Stomach (tissue), 19 donors: Measurements from ENCODE around the gene ARHGAP40. TPM values are rescaled to one million over a fixed set of nuclear protein-coding genes. Genes with fewer than 3 reads are reported as not detected.
A peak's percentile ranks its signal among the peaks of the same experiment; 100 is the strongest.

Experiments
- DNase-seq, 2 donors: peaks; one replicate each; pipeline versions ENCODE4 v3.0.0 to v3.0.0-alpha.2; 2013 to 2019
- H3K27ac ChIP-seq, 5 donors: fragments of 200-600 bp in 4 of 5; sonication (generic) in 4 of 5; one replicate each; pipeline ENCODE4 v1.5.1; 2013 to 2019; ENCODE audit warnings: mild to moderate bottlenecking in 1 of 5, moderate library complexity in 1 of 5
- H3K27me3 ChIP-seq, 3 donors: fragments of 200-600 bp; sonication (generic); one replicate each; pipeline ENCODE4 v1.5.1; 2017 to 2019; ENCODE audit warnings: mixed run types in 1 of 3
- H3K36me3 ChIP-seq, 4 donors: fragments of 200-600 bp; sonication (generic); 1 replicate in 3 of 4; 2 replicates in 1 of 4; pipeline ENCODE4 v1.5.1; 2016 to 2019
- H3K4me1 ChIP-seq, 4 donors: fragments of 200-600 bp; sonication (generic); one replicate each; pipeline ENCODE4 v1.5.1; 2016 to 2019
- H3K4me3 ChIP-seq, 4 donors: fragments of 200-600 bp; sonication (generic) in 3 of 4; one replicate each; pipeline ENCODE4 v1.5.1; 2016 to 2019; ENCODE audit warnings: mild to moderate bottlenecking in 1 of 4
- H3K9me3 ChIP-seq, 4 donors: fragments of 200-600 bp; sonication (generic); one replicate each; pipeline ENCODE4 v1.5.1; 2016 to 2019
- CTCF ChIP-seq, 7 experiments: fragments of 450-650 bp in 4 of 7; fragments of 200-600 bp in 3 of 7; sonication (generic) in 3 of 7; IDR thresholded peaks; one replicate each; pipeline ENCODE4 v1.5.1; 2016 to 2019; ENCODE audit warnings: antibody characterized with exemption in 7 of 7, control low read depth in 2 of 7, mild to moderate bottlenecking in 1 of 7
- EP300 ChIP-seq: sonication (generic); formaldehyde crosslinking; IDR thresholded peaks from one replicate; pipeline ENCODE4 v1.6.1; 2017; ENCODE audit warnings: antibody characterized with exemption
- POLR2A ChIP-seq, 4 donors: fragments of 450-650 bp; IDR thresholded peaks; one replicate each; pipeline ENCODE4 v1.6.1; 2016; ENCODE audit warnings: antibody characterized with exemption in 4 of 4, control low read depth in 2 of 4, mild to moderate bottlenecking in 1 of 4, moderate library complexity in 1 of 4
- POLR2AphosphoS5 ChIP-seq, 3 donors: sonication (generic); formaldehyde crosslinking; IDR thresholded peaks; one replicate each; pipeline ENCODE4 v1.6.1; 2016; ENCODE audit warnings: antibody characterized with exemption in 3 of 3
- WGBS, 5 donors: extraction: QIAGEN DNeasy Blood & Tissue Kit in 3 of 5; methylation state at CpG; one replicate each; pipeline versions ENCODE4 v1.1.5 to v1.1.7; 2013 to 2018; 5-methylcytosine and 5-hydroxymethylcytosine counted together
- intact Hi-C: fragments of 100-400 bp; cut with DNase I; formaldehyde crosslinking; loops from one replicate; pipeline ENCODE4 v1.15.1; 2023; ENCODE audit warnings: low total_unique reads
- long read RNA-seq, 10 donors: transcript quantifications; one replicate each; lab custom pipeline, GENCODE V29; 2026
- polyA plus RNA-seq, 3 donors: library from polyadenylated mRNA; stranded (reverse); fragments of 200-250 nt; gene quantifications; one replicate each; pipeline ENCODE4 v1.2.3, GENCODE V29; 2013
- total RNA-seq, 5 donors: library from RNA; depleted of rRNA; stranded (reverse); fragments of >200 nt; gene quantifications; one replicate each; pipeline versions ENCODE4 v1.1.0 to v1.2.3, GENCODE V29; 2014 to 2016
- donor health status: healthy with polysubstance abuse.
- donor health status: Bipolar disorder and iron deficiency.
- donor health status: healthy.

The ARHGAP40 gene
- total RNA-seq: 1 to 10 TPM in 1 of 5 donors, under 1 TPM in 1, not detected in 3; 0.73 to 4.1 TPM
- 10 to 100 TPM in 1 of 3 donors, 1 to 10 TPM in 1, under 1 TPM in 1; 0.31 to 15.7 (median 1.1) TPM for polyA plus RNA-seq
- long read RNA-seq, donor 1: 0 reads
- long read RNA-seq, donor 2: 0 reads
- long read RNA-seq, donor 3: 0 reads
- long read RNA-seq, donor 4: 0 reads
- long read RNA-seq, donor 5: 0 reads
- long read RNA-seq, donor 6, partial matches to known transcripts: 6 of 6 reads
- long read RNA-seq, donor 6, other reads (novel, unspliced or antisense): 0 of 6 reads
- long read RNA-seq, donor 7: 0 reads
- long read RNA-seq, donor 8: 0 reads
- long read RNA-seq, donor 9: 0 reads
- long read RNA-seq, donor 10: 0 reads

- H3K36me3 ChIP-seq: no peaks in the 10 kb centered on the region
- peak in 2 of 7 experiments; percentile 15 to 18 for TF ChIP-seq CTCF (IDR thresholded peaks at IDR 0.05)
- TF ChIP-seq EP300: no peak
- no peak for TF ChIP-seq POLR2AphosphoS5 (IDR thresholded peaks at IDR 0.05)
- no peak for TF ChIP-seq POLR2A (IDR thresholded peaks at IDR 0.05)
- peaks cover 0 to 49% (median 20%) of the 10 kb centered on the region in 3 donors for H3K27me3 ChIP-seq
- peak; percentile 51 to 74 for DNase-seq
- H3K9me3 ChIP-seq: no peaks in the 10 kb centered on the region
- peaks cover 5 to 17% (median 10%) of the 10 kb centered on the region in 4 donors for H3K4me1 ChIP-seq
- intact Hi-C loops: no loop called here
- WGBS, 5 donors: 9 to 13% (median 9%) methylated on average over 32 to 42 of the region's 42 CpGs
- H3K27ac ChIP-seq: no peak within 1 kb of the TSS
- peak within 1 kb of the TSS in 3 of 4 donors; percentile 21 to 33 (median 25) for H3K4me3 ChIP-seq
These were observed at the start of gene ARHGAP40 for GRCh38 chr20:38601216-38602184. Gene ARHGAP40, plus strand, starts transcription at chr20:38601809.

GRCh38 chr20:38554986-38555385 lies 46.6 kb upstream of the ARHGAP40 start:
- H3K27me3 ChIP-seq: no peaks in the 10 kb centered on the region
- H3K4me1 ChIP-seq: no peaks in the 10 kb centered on the region
- WGBS, 5 donors: 93 to 99% (median 97%) methylated on average over 2 of the region's 2 CpGs
- no peaks in the 10 kb centered on the region for H3K9me3 ChIP-seq
- TF ChIP-seq POLR2A (IDR thresholded peaks at IDR 0.05): no peak
- TF ChIP-seq POLR2AphosphoS5 (IDR thresholded peaks at IDR 0.05): no peak
- no peak for TF ChIP-seq EP300
- no peak for TF ChIP-seq CTCF (IDR thresholded peaks at IDR 0.05)
- no peak overlapping the region for H3K27ac ChIP-seq
- H3K4me3 ChIP-seq: no peak overlapping the region
- DNase-seq: no peak
- intact Hi-C loops: no loop called here
- H3K36me3 ChIP-seq: peaks cover 50 to 100% (median 98%) of the 10 kb centered on the region in 4 donors

- TF ChIP-seq POLR2A (IDR thresholded peaks at IDR 0.05): no peak
- no peak for TF ChIP-seq POLR2AphosphoS5 (IDR thresholded peaks at IDR 0.05)
- no peak for TF ChIP-seq CTCF (IDR thresholded peaks at IDR 0.05)
- no peak for TF ChIP-seq EP300
- Histone ChIP-seq H3K4me1 (no peaks in the 10 kb centered on the region), H3K4me3 (no peak overlapping the region), H3K9me3 (no peaks in the 10 kb centered on the region), H3K36me3 (peaks cover 53 to 100% (median 98%) of the 10 kb centered on the region in 4 donors), H3K27me3 (no peaks in the 10 kb centered on the region), H3K27ac (no peak overlapping the region)
- intact Hi-C loops: no loop called here
- no peak for DNase-seq
These were observed 46.2 kb upstream of the ARHGAP40 start for GRCh38 chr20:38555395-38555794.

GRCh38 chr20:38557174-38557573 lies 44.4 kb upstream of the ARHGAP40 start:
- Histone ChIP-seq H3K36me3 (peaks cover 39 to 99% (median 97%) of the 10 kb centered on the region in 4 donors), H3K9me3 (no peaks in the 10 kb centered on the region), H3K4me1 (no peaks in the 10 kb centered on the region), H3K27me3 (no peaks in the 10 kb centered on the region), H3K4me3 (no peak overlapping the region), H3K27ac (no peak overlapping the region)
- no peak for DNase-seq
- WGBS, 5 donors: 89 to 100% (median 96%) methylated on average over 2 of the region's 2 CpGs
- intact Hi-C loops: no loop called here
- TF ChIP-seq EP300: no peak
